ENCODE data around the gene RAB3GAP1.
"Not testable (repeated sequence)": the region's sequence is repeated elsewhere in the genome, so short reads cannot be mapped to it uniquely, and the experiment has no call there.

The RAB3GAP1 gene

DNA sequence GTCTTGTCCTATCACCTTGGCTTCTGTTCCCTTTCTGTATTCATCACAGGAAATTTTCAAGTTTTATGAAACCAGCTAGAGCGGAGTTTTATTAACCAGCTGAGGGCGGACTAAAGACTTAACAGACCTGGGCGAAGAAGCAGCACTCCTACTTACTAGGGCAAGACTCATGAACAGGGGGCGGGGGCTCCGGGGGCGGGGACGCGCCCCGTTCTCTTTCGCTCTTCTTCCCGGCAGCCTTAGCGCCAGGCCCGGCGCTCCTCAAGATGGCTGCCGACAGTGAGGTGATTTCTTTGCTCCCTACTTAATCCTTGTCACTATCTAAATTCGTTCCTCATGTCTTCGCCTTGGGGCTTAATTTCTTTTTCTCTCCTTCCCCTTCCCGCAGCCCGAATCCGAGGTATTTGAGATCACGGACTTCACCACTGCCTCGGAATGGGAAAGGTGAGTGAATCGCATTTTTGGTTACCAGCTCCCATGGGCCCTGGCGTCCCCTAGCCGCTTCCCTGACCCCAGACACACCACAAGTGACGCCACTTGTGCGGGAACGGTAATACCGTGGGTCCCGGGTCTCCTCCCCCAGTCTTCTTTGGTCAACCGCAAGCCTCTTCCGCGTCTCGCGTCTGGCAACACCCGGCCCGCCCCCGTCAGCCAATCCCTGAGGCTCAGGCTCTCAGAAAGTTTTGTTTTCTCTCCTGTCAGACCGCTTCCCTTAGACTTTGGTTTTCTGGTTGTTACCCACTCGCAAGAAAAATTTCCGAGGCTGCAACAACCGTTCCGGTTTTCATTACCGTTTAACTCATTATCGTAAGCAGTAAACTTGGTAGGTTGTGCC lies at the start of gene RAB3GAP1:
TSS of gene RAB3GAP1 (plus strand) at position 251 of the 835 bp plus-strand sequence. CDS start at position 267, 16 bp downstream.
- peak; percentile 67 to 92 (median 84) for DNase-seq (ENCODE audit: low read depth in 3 of 3)

DNA sequence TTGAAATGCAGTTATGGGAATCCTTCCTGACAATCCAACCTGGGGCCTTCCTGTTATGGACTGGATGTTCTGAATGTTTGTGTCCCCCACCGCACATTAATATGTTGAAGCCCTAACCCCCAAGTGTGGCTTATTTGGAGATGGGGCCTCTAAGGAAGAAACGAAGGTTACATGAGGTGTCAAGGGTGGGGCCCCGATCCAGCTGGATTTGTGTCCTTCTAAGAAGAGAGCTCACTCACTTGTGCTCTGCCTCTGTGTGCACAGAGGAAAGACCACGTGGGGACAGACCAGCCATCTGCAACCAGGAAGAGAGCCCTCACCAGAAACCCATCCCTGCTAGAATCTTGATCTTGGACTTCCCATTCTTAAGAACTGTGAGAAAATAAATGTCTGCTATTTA lies 49.3 kb upstream of the RAB3GAP1 start:
- no peak for DNase-seq (ENCODE audit: low read depth in 3 of 3)

GRCh38 chr2:135004005-135004746 lies 47.9 kb upstream of the RAB3GAP1 start:
- peak; percentile 56 to 70 (median 57) for DNase-seq (ENCODE audit: low read depth in 3 of 3)

DNA sequence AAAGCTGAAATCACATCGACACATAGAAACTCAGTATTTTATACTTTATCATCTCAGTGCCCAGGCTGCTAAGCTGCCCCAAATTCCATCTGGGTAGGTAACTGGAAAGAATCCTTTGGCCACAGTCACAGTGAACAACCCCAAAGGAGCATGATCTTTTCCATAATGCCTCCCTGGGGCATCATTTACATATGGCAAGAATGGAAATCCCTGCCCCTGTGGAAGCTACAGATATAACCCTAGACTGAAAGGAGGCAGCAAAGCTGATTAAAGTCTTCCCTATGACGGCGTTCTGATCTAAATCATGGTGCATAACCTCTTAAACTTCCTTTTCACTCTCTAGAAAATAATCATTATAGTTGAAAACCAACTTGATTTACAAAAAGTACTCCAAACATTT lies 46.3 kb upstream of the RAB3GAP1 start:
- DNase-seq (ENCODE audit: low read depth in 3 of 3) = no peak

DNA sequence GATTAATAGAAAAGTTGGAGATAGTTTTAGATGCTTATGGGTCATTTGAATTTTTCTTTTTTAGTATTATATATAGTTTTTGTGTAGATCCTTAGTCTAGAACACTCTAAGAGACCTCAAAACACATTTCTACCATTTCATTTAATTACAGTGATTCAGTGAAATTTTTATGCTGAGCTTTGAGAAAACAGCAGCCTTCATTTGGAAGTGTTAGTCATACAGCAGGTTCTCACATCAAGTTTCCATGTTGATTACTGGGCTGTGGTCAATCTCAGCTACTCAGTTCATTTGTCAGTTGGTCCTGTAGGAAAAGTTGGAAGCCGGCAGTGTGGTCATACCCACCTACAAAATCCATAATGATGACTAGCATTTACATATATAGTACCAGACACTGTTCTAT lies 42.8 kb upstream of the RAB3GAP1 start:
- DNase-seq (ENCODE audit: low read depth in 3 of 3) = no peak

DNA sequence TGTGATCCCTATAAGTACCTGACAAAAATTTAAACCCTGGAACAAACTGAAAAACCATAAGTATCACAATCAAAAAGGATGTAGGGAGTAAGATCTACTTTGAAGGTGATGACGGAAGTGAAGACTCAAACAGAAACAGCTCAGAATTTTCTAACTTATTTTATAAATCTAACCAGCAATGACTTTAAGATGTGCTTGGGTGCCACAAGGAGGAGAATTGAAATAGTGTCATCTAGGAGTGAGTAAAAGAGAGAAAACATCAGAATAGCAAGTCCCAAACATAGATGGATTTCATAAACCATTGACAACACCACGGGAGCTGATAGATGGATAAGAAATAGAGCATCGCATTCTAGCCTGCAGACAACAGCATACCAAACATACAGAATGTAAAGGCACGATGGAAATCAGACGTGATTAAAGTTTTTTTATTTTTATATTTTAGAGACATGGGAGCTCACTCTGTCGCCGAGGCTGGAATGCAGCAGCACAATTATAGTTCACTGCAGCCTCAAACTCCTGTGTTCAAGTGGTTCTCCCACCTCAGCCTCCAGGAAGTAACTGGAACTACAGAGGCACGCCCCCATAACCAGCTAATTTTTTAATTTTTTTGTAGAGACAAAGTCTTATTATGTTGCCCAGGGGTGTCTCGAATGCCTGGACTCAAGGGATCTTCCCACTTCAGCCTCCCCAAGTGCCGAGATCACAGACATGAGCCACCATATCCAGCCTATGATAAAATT lies 41.7 kb upstream of the RAB3GAP1 start:
- DNase-seq (ENCODE audit: low read depth in 3 of 3) = no peak

DNA sequence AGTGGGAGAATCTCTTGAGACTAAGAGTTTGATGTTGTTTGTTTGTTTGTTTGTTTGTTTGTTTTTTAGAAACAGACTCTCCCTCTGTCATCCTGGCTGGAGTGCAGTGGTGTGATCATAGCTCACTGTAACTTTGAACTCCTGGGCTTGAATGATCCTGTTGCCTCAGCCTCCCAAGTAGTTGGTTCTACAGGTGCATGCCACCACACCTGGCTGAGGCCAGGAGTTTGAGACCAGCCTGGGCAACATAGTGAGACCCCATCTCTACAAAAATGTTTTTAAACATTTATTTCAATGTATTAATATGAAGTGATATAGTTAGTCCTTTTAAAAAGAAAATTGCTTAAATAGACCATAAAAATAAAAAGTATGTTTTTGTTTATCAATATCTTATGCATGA lies 40.5 kb upstream of the RAB3GAP1 start:
- no peak for DNase-seq (ENCODE audit: low read depth in 3 of 3)

DNA sequence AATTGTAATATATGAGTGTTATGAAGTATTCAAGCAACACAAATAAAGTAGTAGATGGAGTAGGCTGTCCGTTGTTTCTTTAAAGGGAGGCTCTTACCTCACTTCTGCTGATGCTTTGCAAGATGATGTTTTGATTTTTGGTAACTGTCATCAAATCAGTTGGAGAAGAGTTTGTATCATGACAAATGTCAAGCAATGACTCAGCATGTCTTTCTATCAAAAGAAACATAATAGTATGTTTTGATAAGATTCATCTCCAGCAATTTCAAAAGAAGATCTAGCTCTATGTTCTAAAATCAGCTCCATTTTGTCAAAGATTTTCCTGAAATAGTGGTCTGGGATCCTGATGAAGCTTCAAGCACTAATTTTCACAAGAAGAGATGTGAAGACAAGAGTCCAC lies 30.5 kb upstream of the RAB3GAP1 start:
- DNase-seq (ENCODE audit: low read depth in 3 of 3) = no peak

GRCh38 chr2:135022952-135023880 lies 28.9 kb upstream of the RAB3GAP1 start:
- no peak for DNase-seq (ENCODE audit: low read depth in 3 of 3)

DNA sequence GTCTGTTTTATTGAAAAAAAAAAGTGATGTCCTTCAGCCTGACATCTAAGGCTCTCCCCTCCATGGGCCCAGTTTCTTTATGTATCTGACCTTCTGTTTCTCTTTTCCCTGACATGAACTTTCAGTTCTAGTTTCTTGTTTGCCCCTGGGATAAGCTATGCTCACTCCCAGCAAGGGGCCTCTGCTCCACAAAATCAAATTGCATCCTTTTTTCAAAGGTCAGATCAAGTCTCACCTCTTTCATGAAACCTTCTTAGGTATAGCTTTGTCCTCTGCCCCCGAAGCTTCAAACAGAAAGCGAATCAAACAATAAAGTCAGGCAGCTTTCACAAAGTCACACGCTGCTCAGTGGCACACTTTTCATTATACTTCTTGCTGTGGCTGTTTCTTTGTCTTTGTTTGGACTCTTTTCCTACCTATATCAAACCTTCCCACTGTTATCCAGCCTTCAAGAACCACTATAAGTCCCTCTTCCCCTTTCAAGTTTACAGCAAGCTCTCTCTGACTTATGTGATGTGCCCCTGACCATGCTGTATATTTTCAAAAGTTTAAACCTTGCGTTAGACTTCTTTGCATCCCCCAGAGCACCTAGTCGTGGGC lies 28.1 kb upstream of the RAB3GAP1 start:
- DNase-seq (ENCODE audit: low read depth in 3 of 3) = no peak

DNA sequence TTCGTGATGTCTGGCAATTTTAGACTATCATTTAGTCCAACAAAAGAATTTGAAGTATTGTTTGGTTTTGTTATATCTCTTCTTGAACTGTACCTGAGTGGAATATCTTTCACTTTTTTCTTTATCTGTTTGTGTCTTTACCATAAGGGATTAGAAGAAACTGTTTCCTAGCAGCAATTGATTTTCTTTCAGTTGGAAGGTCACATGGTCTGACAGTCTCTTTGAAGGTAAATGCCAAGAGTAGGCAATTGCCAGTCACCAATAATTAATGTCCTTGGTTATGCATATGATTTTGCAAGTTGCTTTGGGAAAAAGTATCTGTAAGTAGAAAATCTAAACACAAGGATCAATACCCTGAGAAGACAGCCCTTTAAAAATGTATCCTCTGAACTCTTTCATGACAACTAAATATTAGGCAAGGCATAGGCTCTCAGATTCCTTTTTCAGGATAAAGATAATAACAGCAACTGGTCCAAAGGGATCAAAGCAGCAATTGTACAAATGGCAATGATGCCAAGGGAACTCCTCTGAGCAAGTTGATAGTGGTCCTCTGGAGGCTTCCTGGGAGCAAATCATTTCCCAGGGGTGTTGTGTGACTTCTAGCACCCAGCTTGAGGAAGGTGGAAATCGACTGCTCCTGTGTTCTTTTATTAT lies 22.5 kb upstream of the RAB3GAP1 start:
- DNase-seq (ENCODE audit: low read depth in 3 of 3) = no peak

DNA sequence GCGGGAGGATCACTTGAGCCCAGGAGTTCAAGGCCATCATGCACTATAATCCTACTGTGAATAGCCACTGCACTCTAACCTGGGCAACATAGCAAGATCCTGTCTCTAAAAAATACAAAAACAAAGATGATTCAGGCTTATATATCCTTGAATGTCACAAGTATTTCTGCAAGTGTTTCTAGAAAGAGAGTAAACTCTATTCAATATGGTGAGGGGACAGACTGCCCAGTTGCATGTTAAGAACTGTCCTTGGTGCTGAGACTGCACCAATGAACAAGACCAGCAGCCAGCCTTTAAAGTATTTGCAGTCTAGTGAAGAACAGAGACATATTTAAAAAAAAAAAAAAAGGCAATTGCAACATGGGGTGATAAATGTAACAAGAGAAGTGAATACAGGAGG lies 21.3 kb upstream of the RAB3GAP1 start:
- no peak for DNase-seq (ENCODE audit: low read depth in 3 of 3)

DNA sequence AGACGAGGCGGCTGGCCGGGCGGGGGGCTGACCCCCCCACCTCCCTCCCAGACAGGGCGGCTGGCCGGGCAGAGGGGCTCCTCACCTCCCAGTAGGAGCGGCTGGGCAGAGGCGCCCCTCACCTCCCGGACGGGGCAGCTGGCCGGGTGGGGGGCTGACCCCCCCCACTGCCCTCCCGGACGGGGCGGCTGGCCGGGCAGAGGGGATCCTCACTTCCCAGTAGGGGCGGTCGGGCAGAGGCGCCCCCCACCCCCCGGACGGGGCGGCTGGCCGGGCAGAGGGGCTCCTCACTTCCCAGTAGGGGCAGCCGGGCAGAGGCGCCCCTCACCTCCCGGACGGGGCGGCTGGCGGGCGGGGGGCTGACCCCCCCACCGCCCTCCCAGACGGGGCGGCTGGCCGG lies 18.9 kb upstream of the RAB3GAP1 start:
- DNase-seq (ENCODE audit: low read depth in 3 of 3) = not testable (repeated sequence)

GRCh38 chr2:135037831-135038230 lies 14.3 kb upstream of the RAB3GAP1 start:
- DNase-seq (ENCODE audit: low read depth in 3 of 3) = no peak

DNA sequence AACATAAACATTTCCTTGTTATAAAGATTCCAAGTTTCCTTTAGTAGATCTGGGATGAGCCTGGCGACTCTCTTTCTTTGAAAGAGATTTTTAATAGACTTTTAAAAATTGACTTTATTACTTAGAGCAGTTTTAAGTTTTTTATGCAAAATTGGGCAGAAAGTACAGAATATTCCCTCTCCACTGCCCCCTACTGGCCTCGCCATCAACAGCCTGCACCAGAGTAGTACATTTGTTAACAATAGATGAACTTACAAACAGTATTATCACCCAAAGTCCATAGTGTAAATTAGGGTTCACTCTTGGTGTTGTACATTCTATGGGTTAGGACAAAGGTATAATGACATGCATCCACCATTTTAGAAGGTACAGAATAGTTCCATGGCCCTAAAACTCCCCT lies 8.7 kb upstream of the RAB3GAP1 start:
- peak in 2 of 3 experiments; percentile 5 to 23 for DNase-seq (ENCODE audit: low read depth in 3 of 3)

- no peak for DNase-seq (ENCODE audit: low read depth in 3 of 3)
Measured at GRCh38 chr2:135047300-135047699, 4.8 kb upstream of the RAB3GAP1 start, which contains the start of gene MAP3K19. Gene MAP3K19 (minus strand): TSS chr2:135047447. CDS start chr2:135024647, 22,800 bp downstream.

DNA sequence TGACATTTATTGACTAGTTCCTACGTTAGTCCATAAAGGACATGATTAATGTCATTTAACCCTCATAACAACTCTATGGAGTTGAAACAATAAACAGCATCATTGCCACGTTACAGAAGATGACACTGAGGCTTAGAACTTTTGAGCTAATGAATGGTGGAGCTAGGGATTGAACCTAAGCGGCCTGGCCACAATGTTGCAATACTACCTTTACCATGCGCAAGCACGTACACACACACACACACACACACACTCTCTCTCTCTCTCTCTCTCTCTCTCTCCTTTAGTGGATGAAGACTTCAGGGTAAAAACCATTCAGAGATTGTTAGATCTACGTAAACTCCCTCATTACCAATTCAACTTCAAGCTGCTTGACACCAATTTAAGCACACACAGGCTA lies 4.0 kb upstream of the RAB3GAP1 start:
- DNase-seq (ENCODE audit: low read depth in 3 of 3) = no peak

GRCh38 chr2:135050132-135050531 lies 2.0 kb upstream of the RAB3GAP1 start:
- DNase-seq (ENCODE audit: low read depth in 3 of 3) = no peak

DNA sequence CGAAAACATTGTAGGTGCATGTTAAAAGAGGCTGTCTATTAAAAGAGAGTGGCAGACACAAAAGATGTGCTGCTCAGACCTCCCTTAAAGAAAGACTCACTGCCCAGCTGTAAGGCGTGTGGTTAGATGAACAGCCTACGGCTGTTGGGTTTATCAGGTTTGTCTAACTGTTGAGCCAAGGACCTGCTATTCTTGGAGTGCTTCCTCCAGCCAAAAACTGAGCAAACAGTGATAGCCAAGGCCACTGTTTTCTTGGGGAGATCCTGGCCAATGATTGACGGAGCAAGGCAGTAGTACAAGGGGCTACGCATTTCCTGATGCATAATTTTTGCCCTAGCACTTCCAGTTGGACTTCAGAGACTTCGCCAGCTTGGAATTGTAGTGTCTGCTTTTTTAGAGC lies 1.4 kb upstream of the RAB3GAP1 start:
- no peak for DNase-seq (ENCODE audit: low read depth in 3 of 3)

DNA sequence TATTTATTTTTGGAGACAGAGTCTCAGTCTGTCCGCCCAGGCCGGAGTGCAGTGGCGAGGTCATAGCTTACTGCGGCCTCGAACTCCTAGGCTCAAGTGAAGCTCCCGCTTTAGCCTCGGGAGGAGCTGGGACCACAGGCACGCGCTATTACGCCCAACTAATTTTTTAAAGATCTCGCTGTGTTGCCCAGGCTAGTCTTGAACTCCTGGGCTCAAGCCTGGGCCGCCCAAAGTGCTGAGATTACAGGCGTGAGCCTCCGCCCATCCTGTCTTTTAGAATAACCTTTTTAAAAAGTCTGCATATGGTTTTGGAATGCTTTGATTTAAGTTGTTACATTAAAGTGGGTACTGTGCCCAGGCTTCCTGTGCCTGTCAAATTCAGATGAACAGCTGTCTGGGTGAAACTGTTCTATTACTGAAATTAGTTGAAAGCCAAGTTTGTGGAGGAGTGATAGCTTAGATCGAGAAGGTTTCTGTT lies 944 bp downstream of the RAB3GAP1 start:
- peak in 2 of 3 experiments; percentile 14 to 21 for DNase-seq (ENCODE audit: low read depth in 3 of 3)

Data from stimulated activated CD4-positive, alpha-beta T cell treated with anti-CD3 and anti-CD28 coated beads, TNF-alpha, amount 100 ng/mL, for 24 hours (primary cell).